Spleen (tissue), 11 donors: ENCODE measurements around the gene IL17C. TPM values are rescaled to one million over a fixed set of nuclear protein-coding genes. Genes with fewer than 3 reads are reported as not detected.

ENCODE experiments used
- DNase-seq: peaks from one replicate; pipeline ENCODE4 v3.0.0-alpha.2; 2020
- H3K27ac ChIP-seq, 8 donors: fragments of 200-600 bp; sonication (generic) in 7 of 8; 1 replicate in 4 of 8; 2 replicates in 4 of 8; pipeline versions ENCODE4 v1.5.0 to v1.8.0; 2016 to 2021; ENCODE audit warnings: inconsistent platforms in 4 of 8, mild to moderate bottlenecking in 4 of 8, moderate library complexity in 1 of 8
- H3K27me3 ChIP-seq, 7 donors: fragments of 200-600 bp; sonication (generic) in 6 of 7; replicated peaks in 1 of 7; 1 replicate in 4 of 7; 2 replicates in 3 of 7; pipeline versions ENCODE4 v1.5.0 to v1.8.0; 2016 to 2021; ENCODE audit warnings: inconsistent platforms in 3 of 7, mild to moderate bottlenecking in 1 of 7
- H3K36me3 ChIP-seq, 6 donors: fragments of 200-600 bp; sonication (generic) in 5 of 6; 1 replicate in 4 of 6; 2 replicates in 2 of 6; pipeline versions ENCODE4 v1.5.0 to v1.8.0; 2016 to 2021; ENCODE audit warnings: inconsistent platforms in 2 of 6
- H3K4me1 ChIP-seq, 6 donors: fragments of 200-600 bp; sonication (generic) in 5 of 6; 1 replicate in 3 of 6; 2 replicates in 3 of 6; pipeline versions ENCODE4 v1.5.0 to v1.8.0; 2016 to 2021; ENCODE audit warnings: inconsistent platforms in 3 of 6
- H3K4me3 ChIP-seq, 8 donors: fragments of 200-600 bp; sonication (generic) in 7 of 8; 1 replicate in 4 of 8; 2 replicates in 4 of 8; pipeline versions ENCODE4 v1.5.0 to v1.8.0; 2016 to 2021; ENCODE audit warnings: inconsistent platforms in 4 of 8, mild to moderate bottlenecking in 4 of 8, moderate library complexity in 2 of 8
- H3K9me3 ChIP-seq, 8 donors: fragments of 200-600 bp; sonication (generic) in 7 of 8; 1 replicate in 4 of 8; 2 replicates in 4 of 8; pipeline versions ENCODE4 v1.5.0 to v1.8.0; 2016 to 2021; ENCODE audit warnings: inconsistent platforms in 4 of 8
- CTCF ChIP-seq, 11 experiments: fragments of 200-600 bp in 7 of 11; fragments of 450-650 bp in 4 of 11; sonication (generic) in 4 of 11; IDR thresholded peaks in 8 of 11; conservative IDR thresholded peaks in 3 of 11; 1 replicate in 7 of 11; 2 replicates in 4 of 11; pipeline versions ENCODE4 v1.4.0 to v1.8.0; 2016 to 2021; ENCODE audit warnings: antibody characterized with exemption in 11 of 11, inconsistent platforms in 4 of 11, mild to moderate bottlenecking in 1 of 11
- POLR2A ChIP-seq, 3 donors: fragments of 450-650 bp; IDR thresholded peaks; one replicate each; pipeline ENCODE4 v1.5.1; 2017; ENCODE audit warnings: antibody characterized with exemption in 3 of 3, mild to moderate bottlenecking in 1 of 3
- POLR2AphosphoS5 ChIP-seq, 3 donors: sonication (generic); formaldehyde crosslinking; IDR thresholded peaks; one replicate each; pipeline ENCODE4 v1.5.1; 2017; ENCODE audit warnings: antibody characterized with exemption in 3 of 3
- WGBS, 5 donors: extraction: QIAGEN DNeasy Blood & Tissue Kit in 3 of 5; methylation state at CpG; one replicate each; pipeline versions ENCODE4 v1.1.5 to v1.1.7; 2013 to 2018; 5-methylcytosine and 5-hydroxymethylcytosine counted together
- intact Hi-C: fragments of 100-400 bp; cut with DNase I; formaldehyde crosslinking; loops from one replicate; pipeline ENCODE4 v1.15.0; 2023; ENCODE audit warnings: low total_unique reads
- polyA plus RNA-seq, 3 donors: library from polyadenylated mRNA; stranded (reverse); fragments of 200-250 nt; gene quantifications; one replicate each; pipeline ENCODE4 v1.2.1, GENCODE V29; 2013
- total RNA-seq, 7 donors: library from RNA; depleted of rRNA in 3 of 7; stranded (reverse); fragments of >200 nt in 3 of 7; fragmentation: NEBNext Ultra II Directional in 4 of 7; extraction: Animal tissue kit (Norgen Biotek cat#: 25700) in 4 of 7; gene quantifications; one replicate each; pipeline versions ENCODE4 v1.1.0 to v1.2.1, GENCODE V29; 2016 to 2021
- donor health status: healthy with polysubstance abuse.
- donor health status: DM: no; HTN: no; CAD: no; lungs with moderate emphysema.
- donor health status: DM: no; HTN: no; CAD: no.
- donor health status: Bipolar disorder and iron deficiency.
- donor health status: healthy.
- donor health status: DM: no; HTN: no; CAD: no.
- donor health status: DM: yes; HTN: yes; CAD: no.

Gene IL17C
- total and polyA plus RNA-seq, 10 donors, result 0.39 to 1.2 (median 0.64) TPM; not detected in 5

GRCh38 chr16:88628512-88628974, 9.8 kb upstream of the IL17C start:
- no peak overlapping the region for H3K4me3 ChIP-seq
- TF ChIP-seq POLR2AphosphoS5 (IDR thresholded peaks at IDR 0.05) (peak; percentile 72 to 79 (median 73)), POLR2A (IDR thresholded peaks at IDR 0.05) (no peak), CTCF (IDR thresholded peaks at IDR 0.05 in 8 of 11, conservative IDR thresholded peaks at IDR 0.05 in 3 of 11) (peak in 8 of 11 experiments; percentile 40 to 65 (median 56))
- H3K36me3 ChIP-seq, result peaks cover 1 to 100% (median 81%) of the 10 kb centered on the region in 6 donors
- peaks cover 4 to 37% (median 18%) of the 10 kb centered on the region in 6 donors for H3K4me1 ChIP-seq
- intact Hi-C loops, result no loop called here
- H3K27ac ChIP-seq, result peak overlapping the region in 5 of 8 donors; percentile 3 to 66 (median 44)
- no peaks in the 10 kb centered on the region for H3K9me3 ChIP-seq
- 51 to 66% (median 61%) methylated on average over 5 to 12 of the region's 12 CpGs for WGBS, 5 donors
- DNase-seq, result peak; percentile 82
- no peaks in the 10 kb centered on the region for H3K27me3 ChIP-seq

- Histone ChIP-seq H3K27ac (no peak overlapping the region), H3K27me3 (no peaks in the 10 kb centered on the region), H3K36me3 (peaks cover 0 to 87% (median 68%) of the 10 kb centered on the region in 6 donors), H3K4me3 (no peak overlapping the region), H3K4me1 (peaks cover 12 to 50% (median 30%) of the 10 kb centered on the region in 6 donors), H3K9me3 (no peaks in the 10 kb centered on the region)
- TF ChIP-seq POLR2AphosphoS5 (IDR thresholded peaks at IDR 0.05) (peak in 2 of 3 donors; percentile 6 to 10), CTCF (IDR thresholded peaks at IDR 0.05 in 8 of 11, conservative IDR thresholded peaks at IDR 0.05 in 3 of 11) (no peak)
- WGBS, 5 donors, result 86 to 97% (median 87%) methylated on average over 7 to 9 of the region's 9 CpGs
- DNase-seq, result no peak
- intact Hi-C loops, result no loop called here
Measured at GRCh38 chr16:88629835-88630234, 8.5 kb upstream of the IL17C start.

- peaks cover 0 to 4% (median 0%) of the 10 kb centered on the region in 7 donors for H3K27me3 ChIP-seq
- no peak for DNase-seq
- TF ChIP-seq POLR2AphosphoS5 (IDR thresholded peaks at IDR 0.05) (no peak), POLR2A (IDR thresholded peaks at IDR 0.05) (no peak), CTCF (IDR thresholded peaks at IDR 0.05 in 8 of 11, conservative IDR thresholded peaks at IDR 0.05 in 3 of 11) (no peak)
- H3K4me3 ChIP-seq, result no peak overlapping the region
- H3K36me3 ChIP-seq, result peaks cover 0 to 81% (median 62%) of the 10 kb centered on the region in 6 donors
- WGBS, 5 donors, result 89 to 96% (median 94%) methylated on average over 4 to 12 of the region's 12 CpGs
- H3K9me3 ChIP-seq, result no peaks in the 10 kb centered on the region
- H3K4me1 ChIP-seq, result peaks cover 12 to 56% (median 36%) of the 10 kb centered on the region in 6 donors
- intact Hi-C loops, result no loop called here
- H3K27ac ChIP-seq, result no peak overlapping the region
Measured at GRCh38 chr16:88630433-88630832, 7.9 kb upstream of the IL17C start.

- Histone ChIP-seq H3K27me3 (peaks cover 0 to 7% (median 0%) of the 10 kb centered on the region in 7 donors), H3K4me3 (no peak overlapping the region), H3K27ac (no peak overlapping the region), H3K36me3 (peaks cover 0 to 76% (median 58%) of the 10 kb centered on the region in 6 donors), H3K9me3 (no peaks in the 10 kb centered on the region), H3K4me1 (peaks cover 12 to 61% (median 40%) of the 10 kb centered on the region in 6 donors)
- intact Hi-C loops, result no loop called here
- WGBS, 5 donors, result 93 to 97% (median 95%) methylated on average over 16 to 23 of the region's 23 CpGs
- TF ChIP-seq CTCF (IDR thresholded peaks at IDR 0.05 in 8 of 11, conservative IDR thresholded peaks at IDR 0.05 in 3 of 11) (no peak), POLR2A (IDR thresholded peaks at IDR 0.05) (no peak), POLR2AphosphoS5 (IDR thresholded peaks at IDR 0.05) (peak in 2 of 3 donors; percentile 10 to 47)
- no peak for DNase-seq
Measured at GRCh38 chr16:88630941-88631340, 7.4 kb upstream of the IL17C start.
